Body of pancreas (tissue), 4 donors: ENCODE data around the gene TEX35.

Experiments used
- POLR2A ChIP-seq, 3 donors: fragments of 450-650 bp; IDR thresholded peaks; one replicate each; pipeline ENCODE4 v1.6.1; 2016; ENCODE audit warnings: antibody characterized with exemption in 3 of 3, mild to moderate bottlenecking in 2 of 3
- TF ChIP-seq, protein P1 (sequence below), 7 experiments: fragments of 450-650 bp in 4 of 7; fragments of 200-600 bp in 3 of 7; sonication (generic) in 3 of 7; IDR thresholded peaks; one replicate each; pipeline ENCODE4 v1.5.1; 2016 to 2019; ENCODE audit warnings: antibody characterized with exemption in 7 of 7

- TF ChIP-seq, protein P1, sequence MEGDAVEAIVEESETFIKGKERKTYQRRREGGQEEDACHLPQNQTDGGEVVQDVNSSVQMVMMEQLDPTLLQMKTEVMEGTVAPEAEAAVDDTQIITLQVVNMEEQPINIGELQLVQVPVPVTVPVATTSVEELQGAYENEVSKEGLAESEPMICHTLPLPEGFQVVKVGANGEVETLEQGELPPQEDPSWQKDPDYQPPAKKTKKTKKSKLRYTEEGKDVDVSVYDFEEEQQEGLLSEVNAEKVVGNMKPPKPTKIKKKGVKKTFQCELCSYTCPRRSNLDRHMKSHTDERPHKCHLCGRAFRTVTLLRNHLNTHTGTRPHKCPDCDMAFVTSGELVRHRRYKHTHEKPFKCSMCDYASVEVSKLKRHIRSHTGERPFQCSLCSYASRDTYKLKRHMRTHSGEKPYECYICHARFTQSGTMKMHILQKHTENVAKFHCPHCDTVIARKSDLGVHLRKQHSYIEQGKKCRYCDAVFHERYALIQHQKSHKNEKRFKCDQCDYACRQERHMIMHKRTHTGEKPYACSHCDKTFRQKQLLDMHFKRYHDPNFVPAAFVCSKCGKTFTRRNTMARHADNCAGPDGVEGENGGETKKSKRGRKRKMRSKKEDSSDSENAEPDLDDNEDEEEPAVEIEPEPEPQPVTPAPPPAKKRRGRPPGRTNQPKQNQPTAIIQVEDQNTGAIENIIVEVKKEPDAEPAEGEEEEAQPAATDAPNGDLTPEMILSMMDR (IDR thresholded peaks at IDR 0.05), result no peak
- TF ChIP-seq POLR2A (IDR thresholded peaks at IDR 0.05), result no peak
Observed at GRCh38 chr1:178571807-178572206, 58.9 kb downstream of the TEX35 start.
